NCI-H1930 (cell line): Measurements from ENCODE around the gene TTC29.

Source experiments
- DNase-seq, 2 experiments: peaks; one replicate each; lab custom pipeline; 2025; lab: John Stamatoyannopoulos, UW

TTC29 gene, protein sequence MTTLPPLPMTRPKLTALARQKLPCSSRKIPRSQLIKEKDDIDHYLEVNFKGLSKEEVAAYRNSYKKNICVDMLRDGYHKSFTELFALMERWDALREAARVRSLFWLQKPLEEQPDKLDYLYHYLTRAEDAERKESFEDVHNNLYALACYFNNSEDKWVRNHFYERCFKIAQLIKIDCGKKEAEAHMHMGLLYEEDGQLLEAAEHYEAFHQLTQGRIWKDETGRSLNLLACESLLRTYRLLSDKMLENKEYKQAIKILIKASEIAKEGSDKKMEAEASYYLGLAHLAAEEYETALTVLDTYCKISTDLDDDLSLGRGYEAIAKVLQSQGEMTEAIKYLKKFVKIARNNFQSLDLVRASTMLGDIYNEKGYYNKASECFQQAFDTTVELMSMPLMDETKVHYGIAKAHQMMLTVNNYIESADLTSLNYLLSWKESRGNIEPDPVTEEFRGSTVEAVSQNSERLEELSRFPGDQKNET

DNA sequence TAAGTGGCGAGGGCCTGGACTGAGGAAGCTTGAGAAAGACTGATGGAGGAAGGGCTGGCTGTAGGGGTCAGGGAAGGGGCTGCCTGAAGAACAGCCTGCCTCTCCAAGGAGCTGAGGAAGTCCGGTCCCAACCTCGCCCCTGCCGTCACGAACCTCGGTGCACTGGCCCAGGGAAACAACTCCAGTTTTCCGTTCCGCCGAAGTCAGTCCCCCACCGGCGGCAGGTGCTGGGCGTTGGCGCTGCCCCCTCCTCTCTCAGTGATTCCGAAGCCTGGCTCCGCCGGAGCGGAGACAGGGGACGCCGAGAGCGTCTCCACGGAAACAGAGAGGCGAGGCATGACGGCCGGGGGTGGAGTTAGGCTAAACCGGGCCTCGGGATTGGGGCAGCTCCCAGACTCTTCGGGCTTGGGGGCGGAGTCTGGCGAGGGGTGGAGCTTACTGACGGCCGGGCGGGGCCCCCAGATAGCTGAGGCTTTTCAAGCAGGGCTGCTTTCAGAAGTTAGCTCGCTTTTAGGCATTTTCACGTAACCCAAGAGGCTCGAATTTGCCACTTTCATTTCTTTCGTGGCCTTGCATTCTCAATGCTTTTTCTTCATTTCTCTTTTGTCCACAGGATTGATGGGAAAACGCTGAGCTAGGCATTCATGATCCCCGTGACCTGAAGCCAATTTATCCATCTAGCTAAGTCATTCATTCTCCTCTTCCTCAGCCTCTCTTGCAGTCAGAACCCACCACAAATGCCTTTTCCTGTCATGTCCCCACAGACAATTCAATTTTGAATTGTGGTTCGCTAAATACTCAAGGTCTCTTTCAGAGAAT is at the start of gene TTC29:
TSS of gene TTC29 (minus strand) at position 309 of the 819 bp plus-strand sequence. CDS start 5,969 bp downstream, outside the sequence.
- DNase-seq = peak; percentile 84 to 90

DNA sequence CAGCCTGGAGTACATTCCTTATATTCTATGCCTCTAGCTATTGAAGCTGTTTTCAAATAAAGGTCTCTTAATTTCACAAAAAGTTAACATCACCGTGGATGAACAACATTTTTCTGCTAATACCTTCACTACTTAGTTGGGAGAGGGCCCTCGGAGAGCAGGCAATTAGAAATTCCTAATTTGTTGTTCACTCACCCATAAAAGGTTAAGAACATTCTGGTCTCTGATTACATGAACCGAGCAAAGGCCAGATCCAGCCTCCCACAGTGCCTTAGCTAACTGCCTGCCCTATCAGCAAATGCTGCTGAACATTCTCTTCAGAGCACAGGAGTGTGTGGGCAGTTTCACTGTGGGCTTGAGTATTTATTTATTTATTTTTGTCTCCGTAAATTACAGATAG is 36.0 kb upstream of the TTC29 start:
- no peak for DNase-seq

DNA sequence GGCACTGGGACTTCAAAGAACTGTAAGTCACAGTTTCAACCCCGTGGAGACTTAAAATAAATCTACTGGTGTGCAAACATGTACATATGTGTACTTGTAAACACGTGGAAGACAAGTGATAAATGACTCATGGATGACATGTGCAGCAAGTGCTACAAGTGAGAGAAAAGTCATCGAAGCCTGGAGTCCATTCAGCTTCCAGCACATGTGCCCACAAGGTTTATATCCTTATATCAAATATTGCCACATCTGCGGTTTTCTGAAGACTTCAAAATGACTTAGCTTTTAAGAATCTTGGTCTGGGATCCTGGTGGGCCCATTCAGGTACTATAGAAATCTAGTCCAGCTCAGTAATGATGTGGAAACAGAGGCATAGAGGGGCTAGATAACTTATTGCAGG is 33.0 kb upstream of the TTC29 start:
- DNase-seq = no peak

DNA sequence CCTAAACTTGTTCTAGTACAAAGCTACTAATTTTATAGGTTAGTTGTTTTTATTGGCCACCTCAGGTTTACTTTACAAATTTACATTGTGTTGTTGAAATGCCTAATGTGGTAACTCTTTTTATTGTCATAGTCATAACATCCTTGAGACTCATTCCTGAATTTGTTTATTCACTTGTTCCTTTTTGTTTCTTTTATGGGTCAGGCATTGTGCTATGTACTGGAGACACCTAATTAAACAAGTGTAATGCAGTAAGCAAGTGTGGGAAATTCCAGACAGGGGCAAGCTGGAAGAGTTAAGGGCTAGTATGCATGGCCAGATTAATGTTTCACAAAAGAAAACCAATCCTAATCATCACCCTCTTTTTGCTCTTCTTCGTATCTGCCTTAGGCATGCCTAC is 30.5 kb upstream of the TTC29 start:
- peak; percentile 23 to 43 for DNase-seq

DNA sequence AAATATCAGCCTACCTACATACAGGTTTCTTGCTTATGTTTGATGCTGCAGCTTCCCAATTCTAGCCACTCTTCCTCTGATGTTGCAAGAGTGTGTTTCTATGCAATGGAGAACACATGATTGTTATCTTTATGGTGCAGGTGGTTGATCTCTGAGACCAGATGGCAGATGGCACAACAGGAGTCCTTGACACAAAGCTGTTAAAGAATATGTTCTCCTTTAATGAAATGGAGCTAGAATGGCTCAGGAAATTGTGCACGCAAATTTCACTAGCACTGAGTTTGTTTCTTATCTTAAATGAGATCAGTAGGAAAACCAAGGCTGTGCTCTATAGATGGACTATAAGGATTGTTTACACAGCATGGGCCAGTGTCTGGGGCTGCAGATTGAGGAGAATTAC is 29.9 kb upstream of the TTC29 start:
- DNase-seq = peak; percentile 44 to 64

DNA sequence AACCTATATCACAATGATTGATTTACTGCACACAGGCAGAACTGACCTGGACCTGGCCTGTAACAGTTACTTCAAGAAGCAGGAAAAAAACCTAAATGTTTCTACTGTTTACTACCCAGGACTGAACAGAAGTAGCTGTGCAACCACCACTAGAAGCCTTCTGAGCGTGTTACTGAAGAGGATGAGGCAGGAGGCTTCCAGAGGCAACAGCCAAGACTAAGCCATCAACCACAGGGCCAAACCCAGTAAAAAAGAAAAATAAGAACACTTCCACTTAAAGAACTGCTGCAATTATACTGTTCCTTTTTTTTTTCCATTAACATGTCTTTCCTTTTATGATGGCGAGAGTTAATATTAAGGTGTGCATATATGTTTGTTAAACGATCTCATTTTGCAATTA is 29.4 kb upstream of the TTC29 start:
- DNase-seq = no peak

DNA sequence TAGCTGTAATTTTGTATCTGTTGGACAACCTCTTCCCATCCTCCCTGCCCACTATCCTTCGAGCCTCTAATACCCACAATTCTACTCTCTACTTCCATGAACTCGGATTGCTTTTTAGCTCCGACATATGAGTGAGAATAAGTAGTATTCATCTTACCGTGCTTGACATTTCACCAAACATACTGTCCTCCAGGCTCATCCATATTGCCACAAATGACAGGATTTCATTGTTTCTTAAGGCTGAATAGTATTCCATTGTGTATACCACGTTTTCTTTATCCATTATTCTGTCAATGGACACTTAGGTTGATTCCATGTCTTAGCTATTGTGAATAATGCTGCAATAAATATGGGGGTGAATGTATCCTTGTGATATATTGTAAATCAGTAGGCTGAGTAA is 26.4 kb upstream of the TTC29 start:
- DNase-seq = no peak

DNA sequence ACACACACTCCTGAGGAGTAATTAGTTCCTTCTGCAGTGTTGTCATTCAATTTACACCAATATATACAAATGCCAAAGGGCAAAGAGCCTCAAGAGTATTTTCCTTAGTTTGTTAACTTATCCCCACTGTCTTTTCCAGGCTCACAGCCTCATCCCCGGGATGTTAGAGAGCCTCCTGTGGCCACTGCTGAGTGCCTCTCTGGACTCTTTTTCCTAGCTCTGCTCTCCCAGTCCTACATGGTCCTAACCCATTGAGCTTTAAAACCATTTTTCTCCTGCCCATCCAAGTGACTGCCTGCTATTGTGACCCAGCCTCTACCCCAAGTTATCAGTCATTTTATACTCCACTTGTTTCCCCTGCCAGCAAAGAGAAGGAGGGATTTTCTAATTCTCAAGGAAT is 23.5 kb upstream of the TTC29 start:
- no peak for DNase-seq

DNA sequence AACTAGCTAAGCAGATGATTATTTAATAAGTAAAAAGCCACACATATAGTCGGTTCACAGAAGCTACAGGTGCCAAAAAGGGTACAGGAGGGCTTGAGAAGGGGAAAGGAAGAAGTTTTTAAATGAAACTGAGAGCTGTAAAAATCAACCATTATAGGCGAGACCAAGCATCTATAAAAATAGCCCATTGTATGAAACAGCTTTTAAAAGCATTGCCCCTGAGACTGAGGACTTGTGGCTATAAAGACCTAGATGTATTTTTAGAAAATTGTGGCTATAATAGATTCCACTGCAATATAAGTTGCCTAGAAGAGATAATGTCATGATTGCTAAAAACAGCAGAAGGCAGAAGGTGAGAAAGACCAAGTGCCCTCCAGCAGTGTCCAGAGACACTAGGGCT is 15.0 kb upstream of the TTC29 start:
- DNase-seq = no peak

DNA sequence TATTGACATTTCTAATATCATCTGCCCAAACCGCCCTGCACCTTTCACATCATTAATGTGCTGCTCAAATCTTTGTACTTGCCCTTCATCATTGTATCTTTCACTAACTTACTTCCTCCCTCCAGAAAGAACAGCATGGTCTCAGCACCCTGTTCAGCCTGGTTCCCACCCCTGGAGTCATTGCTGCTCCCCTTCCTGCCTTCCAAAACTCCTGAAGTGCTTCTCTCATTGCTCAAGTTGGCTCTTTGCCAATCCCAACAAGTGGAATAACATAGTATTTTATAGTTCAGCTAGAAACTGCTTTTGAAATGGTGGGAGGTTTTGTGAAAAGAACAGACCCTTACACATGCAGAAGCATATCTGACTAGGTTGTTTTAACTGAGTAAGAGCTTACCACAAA is 14.0 kb upstream of the TTC29 start:
- no peak for DNase-seq

DNA sequence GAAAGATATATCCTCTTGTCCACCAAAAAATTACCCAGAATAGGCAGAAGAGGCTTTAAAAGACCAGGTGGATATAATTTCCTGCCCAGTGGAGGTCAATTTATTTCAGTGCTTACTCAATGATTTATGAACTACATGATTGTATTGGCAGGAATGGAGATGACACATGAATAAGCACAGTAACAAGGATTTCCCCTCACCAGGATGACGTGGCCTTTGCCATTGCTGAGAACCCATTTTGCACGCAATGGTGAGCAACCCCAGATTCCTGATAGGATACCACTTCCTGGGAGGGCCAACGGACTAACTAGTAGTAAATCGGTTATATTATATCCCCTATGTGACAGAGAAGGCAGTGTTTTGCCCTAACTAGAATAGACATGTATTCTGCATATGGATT is 11.6 kb upstream of the TTC29 start:
- no peak for DNase-seq

DNA sequence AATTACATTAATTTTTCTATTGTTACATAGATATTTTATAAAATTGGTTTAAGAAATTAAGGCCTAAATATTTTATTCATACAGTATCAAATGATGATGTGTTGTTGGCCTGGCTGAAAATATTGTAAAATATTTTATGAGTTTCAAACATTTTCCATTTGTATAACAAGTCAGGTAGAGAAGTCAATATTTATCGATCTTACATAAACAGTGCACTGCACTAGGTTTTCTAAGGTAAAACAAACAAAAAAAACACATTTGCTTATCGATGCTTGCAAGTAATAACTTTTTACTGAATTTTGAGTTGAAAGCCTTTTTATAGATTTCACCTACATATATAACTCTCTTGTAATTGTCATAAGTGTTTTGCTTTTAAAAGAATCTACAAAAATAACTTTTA is 7.2 kb upstream of the TTC29 start:
- no peak for DNase-seq

DNA sequence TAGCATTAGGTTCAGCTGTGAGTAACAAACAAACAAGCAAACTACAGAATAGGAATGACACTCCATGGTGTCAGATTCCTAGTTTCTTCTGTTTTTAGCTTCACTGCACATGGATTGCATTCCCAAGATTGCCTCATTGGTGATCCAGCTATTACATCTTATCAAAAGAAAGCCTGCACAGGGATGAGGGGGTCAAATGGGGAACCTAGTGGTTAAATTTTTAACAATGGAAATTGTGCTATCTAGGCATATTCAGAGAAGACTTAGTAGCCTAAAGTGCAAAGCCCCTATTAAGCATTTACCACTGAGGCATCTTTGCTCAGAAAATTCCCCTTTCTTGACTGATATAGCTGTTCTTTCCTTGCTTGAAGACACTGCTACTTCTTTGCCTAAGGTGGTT is 3.9 kb upstream of the TTC29 start:
- DNase-seq = no peak

DNA sequence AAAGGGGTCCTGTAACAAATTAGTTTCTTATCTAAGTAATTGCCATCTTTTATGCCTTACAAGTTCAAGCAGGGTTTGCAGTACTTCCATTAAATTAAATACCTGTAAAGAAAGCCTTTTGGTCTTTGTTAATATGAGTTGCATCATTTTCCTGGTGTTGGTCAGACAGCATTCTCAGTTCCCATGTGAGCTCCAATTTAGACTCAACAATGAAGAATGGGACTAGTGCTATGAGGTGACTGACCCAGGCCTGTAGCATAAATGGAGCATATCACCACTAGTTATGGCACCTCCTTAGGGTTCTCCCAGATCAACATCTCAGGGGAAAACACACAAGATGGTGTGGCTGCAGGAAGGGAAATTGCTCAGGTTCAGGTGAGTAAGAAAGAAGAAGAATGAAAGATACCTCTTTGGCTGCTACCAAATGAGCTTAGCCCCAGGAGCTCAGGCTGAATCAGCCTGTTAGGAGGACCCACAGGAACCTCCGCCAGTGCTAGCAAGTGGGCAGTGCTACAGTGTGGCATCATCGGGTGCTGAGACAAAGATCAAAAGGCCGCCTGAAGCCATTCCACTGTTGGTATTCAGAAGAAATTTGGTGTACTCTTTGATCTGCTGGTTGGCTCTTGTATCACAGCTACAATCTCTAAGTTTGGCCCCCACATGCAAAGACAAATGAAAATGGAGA is 1.8 kb downstream of the TTC29 start:
- no peak for DNase-seq

DNA sequence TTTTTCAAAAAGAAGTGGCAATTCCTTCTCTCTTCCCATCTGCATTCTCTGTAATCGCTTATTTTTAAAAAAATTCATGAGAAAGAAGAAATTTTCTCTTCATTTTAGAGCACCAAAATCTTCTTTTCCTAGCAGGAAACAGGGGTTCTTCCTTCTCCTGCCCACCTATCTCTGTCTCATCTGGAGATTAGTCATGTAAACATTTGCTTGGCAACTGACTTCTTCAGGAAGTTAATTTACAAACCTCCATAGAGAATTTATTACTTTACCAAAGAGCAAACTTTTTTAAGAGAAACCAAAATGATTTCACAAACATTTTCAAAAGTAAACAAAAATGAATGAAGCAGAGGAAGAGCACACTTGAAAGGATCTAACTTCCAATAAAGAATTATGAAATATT is 13.5 kb downstream of the TTC29 start:
- no peak for DNase-seq

DNA sequence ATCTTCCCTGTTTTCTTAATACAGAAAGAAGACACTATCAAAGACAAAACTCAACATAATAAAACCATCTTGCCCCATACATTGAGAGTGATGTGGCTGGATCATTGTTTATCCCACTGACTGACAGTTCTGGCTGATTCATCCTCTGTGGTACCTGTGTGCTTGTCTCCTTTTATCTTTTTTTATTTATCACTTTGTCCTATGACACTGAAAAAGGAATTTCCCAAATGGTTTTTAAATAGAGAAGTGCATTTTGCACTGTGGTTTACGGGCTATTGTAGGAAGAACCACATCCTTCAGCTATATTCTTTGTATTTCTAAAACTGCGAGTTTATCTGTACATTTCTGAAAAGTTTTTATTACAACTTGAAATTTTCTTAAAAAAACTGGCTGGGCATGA is 15.0 kb downstream of the TTC29 start:
- DNase-seq = no peak

DNA sequence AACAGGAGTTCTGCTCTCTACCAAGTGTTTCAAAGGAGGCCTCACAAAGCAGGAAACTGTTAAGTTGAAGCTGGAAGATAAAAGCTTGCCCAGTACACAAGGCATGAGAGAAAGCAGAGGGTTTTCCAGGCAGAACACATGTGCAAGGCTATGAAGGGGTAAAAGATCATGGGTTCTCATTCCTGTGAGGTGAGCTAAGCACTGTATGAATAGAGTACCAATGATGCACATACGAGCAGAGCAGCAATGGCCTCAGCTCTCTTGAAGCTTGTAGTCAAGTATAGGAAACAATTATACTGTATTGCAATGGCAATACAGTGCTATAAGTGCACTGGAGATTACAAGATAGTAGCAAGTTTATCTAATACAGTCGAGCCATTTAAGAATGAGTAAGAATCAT is 18.0 kb downstream of the TTC29 start:
- DNase-seq = no peak

DNA sequence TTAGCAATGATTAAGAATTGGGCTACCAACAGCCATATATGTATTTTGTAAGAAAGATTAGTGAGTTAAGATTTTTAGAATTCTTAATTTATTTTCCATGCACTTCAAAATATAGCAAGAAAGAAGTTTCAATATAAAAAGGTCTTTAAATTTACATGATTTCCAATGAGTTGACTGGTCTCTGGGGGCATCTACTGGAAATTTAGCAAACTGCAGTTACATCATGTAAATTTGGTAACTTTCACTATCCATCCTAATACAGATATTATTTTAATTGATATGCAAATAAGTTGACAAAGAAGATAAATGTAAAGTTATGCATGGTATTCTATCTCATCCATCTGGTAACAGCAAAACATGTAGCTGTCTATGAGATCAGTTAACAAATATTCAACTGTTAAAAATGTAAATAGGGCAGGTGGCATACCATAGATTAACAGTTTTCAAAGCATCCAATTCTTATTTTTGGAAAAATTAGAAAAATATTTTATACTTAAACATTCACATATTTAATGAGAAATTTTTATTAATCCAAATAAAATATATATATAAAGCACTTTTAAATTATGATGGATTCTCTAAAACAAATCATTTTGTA is 29.1 kb downstream of the TTC29 start:
- DNase-seq = peak; percentile 23 to 30

DNA sequence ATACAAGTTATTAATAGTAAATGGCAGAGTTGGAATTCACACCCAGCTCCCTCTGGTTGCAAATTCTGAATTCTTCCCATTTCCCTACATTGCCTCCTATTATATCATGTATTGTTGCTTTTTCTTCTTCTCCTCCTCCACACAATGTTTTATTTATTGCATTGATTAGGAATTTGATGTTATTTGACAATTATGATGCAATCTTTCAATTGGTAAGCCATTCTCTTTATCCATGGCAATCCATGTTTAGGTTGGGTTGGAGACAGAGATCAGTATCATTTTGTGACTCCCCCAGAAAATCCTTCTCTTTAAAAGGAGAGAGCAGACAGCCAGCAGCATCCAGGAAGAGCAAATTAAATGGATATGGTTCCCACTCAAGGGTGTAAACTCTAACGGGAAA is 30.5 kb downstream of the TTC29 start:
- DNase-seq = no peak

DNA sequence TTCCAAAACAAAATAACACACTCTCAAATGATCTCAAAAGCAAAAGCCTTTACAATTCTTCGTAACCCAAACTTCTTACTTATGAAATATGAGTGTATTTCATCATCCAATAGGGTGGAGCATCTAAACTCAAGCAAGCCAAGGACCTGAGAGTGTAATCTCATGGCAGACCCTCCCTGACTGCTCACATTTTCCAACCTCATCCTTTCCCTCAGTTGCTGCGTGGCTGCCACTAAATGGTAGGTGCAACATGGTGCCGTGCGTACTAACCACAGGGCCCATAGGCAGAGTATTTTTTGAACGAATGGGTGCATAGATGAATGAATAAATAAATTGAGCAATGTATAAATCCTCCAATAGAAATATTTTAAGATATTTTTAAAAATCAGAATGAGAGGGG is 45.4 kb downstream of the TTC29 start:
- DNase-seq = no peak

DNA sequence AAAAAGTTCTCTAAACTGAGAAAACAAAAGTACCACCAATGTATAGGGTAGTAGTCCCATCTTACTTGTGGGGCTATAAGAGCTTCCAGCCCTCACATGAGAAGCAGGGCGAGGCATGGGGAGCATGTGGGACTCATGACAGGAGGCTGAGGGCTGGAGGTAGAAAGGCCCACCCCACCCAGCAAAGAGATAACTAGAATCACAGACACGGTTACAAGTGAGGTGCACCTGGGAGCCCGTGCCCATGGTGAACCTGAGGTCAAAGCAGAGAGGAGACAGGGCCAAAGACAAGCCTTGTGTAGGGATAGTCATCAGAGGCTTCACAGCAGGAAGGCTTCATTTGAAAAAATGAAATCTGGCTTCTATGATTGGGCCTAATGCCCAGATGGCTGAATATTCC is 55.4 kb downstream of the TTC29 start:
- no peak for DNase-seq

DNA sequence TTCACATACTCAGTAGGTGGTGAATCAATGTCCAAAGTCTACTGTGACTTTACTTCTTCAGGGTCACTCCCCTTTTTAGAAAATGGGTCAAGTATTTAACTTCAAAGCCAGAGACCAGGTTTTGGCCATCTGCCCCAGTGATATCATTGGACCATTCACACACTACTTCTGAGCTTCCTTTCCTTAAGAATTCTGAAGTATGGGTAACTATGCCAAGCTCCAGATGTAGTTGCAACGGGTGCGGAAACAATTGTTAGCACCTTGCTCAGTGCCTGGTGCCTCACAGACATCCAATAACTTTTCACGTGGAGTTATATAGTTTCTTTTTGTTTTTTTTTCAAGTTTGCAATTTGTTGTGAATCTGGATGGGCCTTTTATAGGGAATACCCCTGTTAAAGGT is 62.6 kb downstream of the TTC29 start:
- DNase-seq = no peak
